NCI-H1105 (cell line): ENCODE results near the gene UBE2C.
"Not testable (repeated sequence)": the region's sequence is repeated elsewhere in the genome, so short reads cannot be mapped to it uniquely, and the experiment has no call there.

Experiments
- DNase-seq: peaks from one replicate; lab custom pipeline; 2025; lab: John Stamatoyannopoulos, UW

Gene UBE2C

DNA sequence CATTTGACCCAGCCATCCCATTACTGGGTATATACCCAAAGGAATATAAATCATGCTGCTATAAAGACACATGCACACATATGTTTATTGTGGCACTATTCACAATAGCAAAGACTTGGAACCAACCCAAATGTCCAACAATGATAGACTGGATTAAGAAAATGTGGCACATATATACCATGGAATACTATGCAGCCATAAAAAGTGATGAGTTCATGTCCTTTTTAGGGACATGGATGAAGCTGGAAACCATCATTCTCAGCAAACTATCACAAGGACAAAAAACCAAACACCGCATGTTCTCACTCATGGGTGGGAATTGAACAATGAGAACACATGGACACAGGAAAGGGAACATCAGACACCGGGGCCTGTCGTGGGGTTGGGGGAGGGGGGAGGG lies 14.5 kb upstream of the UBE2C start:
- DNase-seq, result not testable (repeated sequence)

DNA sequence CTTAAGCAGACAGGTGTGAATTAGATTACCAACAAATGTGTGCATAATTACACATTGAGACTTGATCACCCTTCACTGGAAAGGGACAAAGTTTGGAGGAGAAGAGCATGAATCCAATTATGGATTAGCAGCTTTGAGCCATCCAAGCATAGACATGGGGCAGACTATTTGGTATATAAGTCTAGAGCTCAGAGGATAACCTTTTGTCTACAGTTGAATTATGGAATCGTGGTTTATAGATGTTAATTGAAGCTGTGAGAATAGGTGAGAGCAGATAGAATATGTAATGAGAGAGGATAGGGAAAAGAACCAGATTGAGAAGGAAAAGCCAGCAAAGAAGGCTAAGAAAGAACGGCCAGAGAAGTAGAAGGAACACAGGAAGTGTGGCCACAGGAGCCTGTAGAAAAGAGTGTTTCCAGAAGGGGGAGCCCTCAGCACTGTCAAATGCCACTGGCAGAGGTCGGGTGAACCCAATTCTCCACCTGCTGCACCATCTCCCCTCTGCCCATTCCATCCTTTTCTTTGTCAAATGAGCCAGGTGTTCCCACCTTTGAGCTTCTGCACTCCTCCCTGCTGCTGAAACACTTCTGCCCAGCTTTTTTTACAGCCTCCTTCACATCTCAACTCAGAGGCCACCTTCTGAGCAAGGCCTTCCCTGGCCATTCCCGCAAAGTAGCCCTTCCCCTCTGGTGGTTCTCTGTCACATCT lies 13.4 kb upstream of the UBE2C start:
- peak; percentile 70 for DNase-seq

- DNase-seq, result no peak
Observed at GRCh38 chr20:45801851-45802250, 10.6 kb upstream of the UBE2C start.

- DNase-seq, result no peak
Observed at GRCh38 chr20:45810191-45810970, 2.1 kb upstream of the UBE2C start.

GRCh38 chr20:45813006-45813340 lies 529 bp downstream of the UBE2C start:
- no peak for DNase-seq

DNA sequence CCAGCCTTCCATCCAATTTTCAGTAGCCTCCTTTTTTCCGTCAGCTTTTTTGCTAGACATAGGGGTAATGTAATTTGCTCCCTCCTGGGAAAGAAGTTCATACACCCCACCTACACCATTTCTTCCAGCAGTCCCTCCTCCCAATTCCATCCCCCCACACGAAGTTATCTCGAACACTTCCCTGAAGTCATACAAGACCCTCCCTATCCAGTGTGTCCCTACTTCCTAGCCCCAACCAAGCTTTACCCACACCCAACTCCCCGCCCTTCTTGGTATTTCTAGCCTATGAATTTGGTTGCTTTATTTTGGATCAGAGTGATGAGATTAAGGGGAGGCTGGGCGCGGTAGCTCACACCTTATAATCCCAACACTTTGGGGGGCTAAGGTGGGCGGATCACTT lies 1.0 kb downstream of the UBE2C start:
- DNase-seq, result no peak

DNA sequence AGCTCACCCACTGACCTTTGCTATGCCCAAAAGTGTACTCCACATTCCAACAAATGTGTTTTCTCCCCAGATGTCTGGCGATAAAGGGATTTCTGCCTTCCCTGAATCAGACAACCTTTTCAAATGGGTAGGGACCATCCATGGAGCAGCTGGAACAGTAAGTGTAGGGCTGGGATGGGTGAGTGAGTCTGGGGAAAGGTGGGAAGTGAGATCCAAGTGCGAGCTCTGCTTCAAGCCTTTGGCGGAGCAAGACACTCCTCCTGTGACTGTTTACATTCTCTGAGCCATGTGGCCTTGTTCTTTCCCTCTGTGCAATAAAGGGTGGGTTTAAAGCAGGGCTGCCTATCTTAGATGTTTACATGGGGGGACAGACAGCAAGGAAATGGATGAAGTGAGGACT lies 1.9 kb downstream of the UBE2C start:
- no peak for DNase-seq

GRCh38 chr20:45816951-45817350 lies 4.5 kb downstream of the UBE2C start:
- no peak for DNase-seq

DNA sequence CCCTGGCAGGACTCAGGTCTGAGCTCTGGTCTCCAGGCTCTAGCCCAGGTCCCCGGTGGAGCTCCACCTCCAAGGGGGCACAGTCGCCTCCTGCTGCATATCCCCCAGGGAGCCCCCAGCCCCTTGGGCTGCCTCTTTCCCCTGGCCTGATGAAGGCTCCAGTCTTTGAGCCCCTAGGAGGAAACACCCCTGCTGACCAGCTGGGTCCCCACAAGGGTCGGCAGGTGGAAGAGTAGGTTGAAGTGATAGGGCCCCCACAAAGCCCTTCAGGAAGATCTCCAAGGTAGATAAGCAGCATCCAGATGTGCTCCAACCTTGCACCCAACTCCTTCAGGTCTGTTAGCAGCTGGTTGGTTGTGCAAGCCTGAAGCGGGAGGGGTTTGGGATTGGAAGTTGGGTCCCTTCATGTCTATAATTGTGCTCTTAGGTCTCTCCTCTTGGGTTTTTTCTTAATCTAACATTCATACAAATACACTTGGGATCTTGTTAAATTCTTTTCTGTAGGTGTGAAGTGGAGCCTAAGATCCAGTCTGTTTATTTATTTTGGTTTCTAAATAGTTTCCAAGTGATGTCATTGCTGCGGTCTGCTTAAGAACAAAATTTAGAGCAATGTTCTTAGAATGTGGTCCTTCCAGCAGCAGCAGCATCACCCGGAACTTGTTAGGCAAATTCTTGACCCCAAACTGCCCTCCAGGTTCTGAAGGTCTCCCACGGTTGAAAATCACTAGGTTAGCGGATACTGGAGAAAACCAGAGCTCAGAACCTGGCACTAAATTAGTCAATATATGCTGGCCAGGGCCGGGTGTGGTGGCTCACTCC lies 5.1 kb downstream of the UBE2C start:
- no peak for DNase-seq

GRCh38 chr20:45818239-45818638 lies 5.8 kb downstream of the UBE2C start:
- no peak for DNase-seq

DNA sequence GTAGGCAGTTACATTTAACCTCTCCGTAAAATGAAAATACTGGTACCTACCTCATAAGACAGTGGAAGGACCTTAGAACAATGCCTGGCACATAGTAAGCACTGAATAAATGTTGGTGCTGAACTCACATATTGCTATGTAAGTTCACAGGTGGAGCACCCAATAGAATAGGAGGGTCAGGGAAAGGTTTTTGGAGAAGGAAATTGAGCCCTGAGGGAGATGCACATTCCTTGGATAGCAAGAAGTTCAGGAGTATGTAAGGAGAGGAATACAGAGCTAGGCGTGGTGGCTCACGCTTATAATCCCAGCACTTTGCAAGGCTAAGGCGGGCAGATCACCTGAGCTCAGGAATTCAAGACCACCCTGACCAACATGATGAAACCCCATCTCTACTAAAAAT lies 7.0 kb downstream of the UBE2C start:
- DNase-seq, result no peak

- no peak for DNase-seq
Observed at GRCh38 chr20:45821947-45822346, 9.5 kb downstream of the UBE2C start.

GRCh38 chr20:45822857-45823256 lies 10.4 kb downstream of the UBE2C start:
- peak; percentile 58 for DNase-seq

GRCh38 chr20:45823949-45824835 lies 11.7 kb downstream of the UBE2C start:
- no peak for DNase-seq

DNA sequence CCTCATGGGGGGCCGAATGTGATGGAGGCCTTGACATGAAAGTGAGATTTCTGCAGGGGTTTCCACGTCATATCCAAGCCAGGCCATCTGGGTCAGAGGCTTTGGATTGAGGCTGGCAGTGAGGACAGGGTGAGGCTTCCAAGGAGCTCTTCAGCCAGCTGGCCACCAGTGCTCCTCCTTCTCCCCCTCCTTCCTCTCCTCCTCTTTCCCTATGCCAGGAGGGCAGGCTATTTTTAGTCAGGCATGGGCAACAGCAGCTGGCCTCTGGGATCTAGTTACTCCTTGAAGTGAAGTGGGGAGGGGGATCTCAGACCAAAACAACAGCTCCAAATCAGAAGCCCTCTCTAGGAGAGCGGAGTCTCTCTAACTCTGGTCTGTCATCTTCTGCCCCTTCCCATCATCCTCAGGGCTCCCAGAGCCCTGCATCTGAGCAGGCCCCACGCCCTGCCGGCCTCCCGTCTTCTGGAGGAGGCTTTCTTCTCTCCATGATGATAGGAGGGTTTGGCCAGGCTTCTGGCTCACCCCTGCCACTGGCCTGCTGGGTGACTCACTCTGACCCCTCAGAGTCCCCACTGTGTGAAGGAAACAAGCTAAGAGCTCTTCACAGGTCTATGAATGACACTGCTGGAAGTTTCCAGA lies 14.1 kb downstream of the UBE2C start:
- no peak for DNase-seq

DNA sequence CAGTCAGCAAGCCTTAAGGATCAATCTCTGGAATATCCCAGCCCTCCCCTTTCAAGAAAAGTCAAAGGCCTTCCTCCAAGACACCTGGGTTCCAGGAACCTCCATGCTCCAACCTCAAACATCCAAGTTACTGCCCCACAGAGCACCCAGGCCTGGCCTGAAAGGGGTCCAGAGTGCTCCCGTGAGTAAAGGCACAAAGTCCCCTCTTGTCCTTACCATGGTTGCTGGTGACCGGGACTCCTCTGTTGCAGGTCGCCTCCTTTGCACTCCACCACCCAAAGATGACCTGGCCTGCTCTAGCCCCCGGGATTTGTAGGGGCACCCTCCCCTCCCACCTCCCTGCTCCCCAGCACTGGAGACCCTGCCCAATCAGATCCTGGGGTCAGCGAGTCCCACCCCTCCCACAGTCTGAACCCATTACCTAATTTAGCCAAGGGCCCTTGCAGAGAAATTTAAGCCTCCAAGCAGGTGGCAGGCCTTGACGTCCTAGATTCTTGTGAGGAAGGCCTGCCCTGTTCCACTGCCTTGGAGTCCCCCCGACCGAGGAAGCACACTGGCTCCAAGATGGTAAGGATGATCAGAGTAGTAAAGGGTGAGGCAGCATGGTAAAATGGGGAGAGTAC lies 14.7 kb downstream of the UBE2C start, which contains the start of gene TNNC2:
TSS of gene TNNC2 (minus strand) at position 283 of the 623 bp plus-strand sequence. CDS start at position 219, 64 bp downstream.
- DNase-seq, result no peak

- DNase-seq, result no peak
Observed at GRCh38 chr20:45827712-45828111, 15.3 kb downstream of the UBE2C start.

GRCh38 chr20:45828589-45828988 lies 16.1 kb downstream of the UBE2C start:
- no peak for DNase-seq

- DNase-seq, result not testable (repeated sequence)
Observed at GRCh38 chr20:45829673-45830106, 17.2 kb downstream of the UBE2C start.

DNA sequence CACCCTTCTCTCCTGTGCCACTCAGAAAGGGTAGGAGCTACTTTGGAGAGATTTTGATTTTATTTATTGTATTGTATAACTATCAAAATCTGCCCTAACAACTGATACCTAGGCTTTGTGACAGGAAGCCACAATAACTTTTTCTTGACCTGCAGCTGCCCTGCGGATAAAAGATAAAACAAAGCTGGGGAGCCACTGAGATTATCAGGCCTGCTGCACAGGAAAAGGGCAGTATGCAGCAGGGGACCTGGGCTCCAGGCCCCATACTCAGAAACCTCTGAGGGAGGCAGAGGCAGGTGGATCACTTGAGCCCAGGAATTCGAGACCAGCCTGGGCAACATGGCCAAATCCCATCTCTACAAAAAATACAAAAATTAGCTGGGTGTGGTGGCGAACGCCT lies 20.2 kb downstream of the UBE2C start:
- no peak for DNase-seq
